Measurements from ENCODE around the gene GABBR2.

GRCh38 chr9:98280574-98280973, 428.2 kb downstream of the GABBR2 start:
- TF ChIP-seq CTCF (optimal IDR thresholded peaks at IDR 0.05 in 1 of 3, IDR thresholded peaks at IDR 0.05 in 1 of 3, conservative IDR thresholded peaks at IDR 0.05 in 1 of 3; ENCODE audit: extremely low read depth in 1 of 3, insufficient read depth in 2 of 3, low read length in 3 of 3) = no peak
- TF ChIP-seq EZH2 (IDR thresholded peaks at IDR 0.05; ENCODE audit: low read length) = no peak
